HG03095 (cell line): ENCODE measurements around the gene TYW1.
"Not testable (repeated sequence)": the region's sequence is repeated elsewhere in the genome, so short reads cannot be mapped to it uniquely, and the experiment has no call there.

Experiments used
- ATAC-seq: cut with Tn5 transposase; IDR thresholded peaks from one replicate; pipeline ENCODE4 v1.9.1; 2021; ENCODE audit warnings: moderate library complexity; ENCODE audit not compliant: unreplicated experiment

The TYW1 gene, protein sequence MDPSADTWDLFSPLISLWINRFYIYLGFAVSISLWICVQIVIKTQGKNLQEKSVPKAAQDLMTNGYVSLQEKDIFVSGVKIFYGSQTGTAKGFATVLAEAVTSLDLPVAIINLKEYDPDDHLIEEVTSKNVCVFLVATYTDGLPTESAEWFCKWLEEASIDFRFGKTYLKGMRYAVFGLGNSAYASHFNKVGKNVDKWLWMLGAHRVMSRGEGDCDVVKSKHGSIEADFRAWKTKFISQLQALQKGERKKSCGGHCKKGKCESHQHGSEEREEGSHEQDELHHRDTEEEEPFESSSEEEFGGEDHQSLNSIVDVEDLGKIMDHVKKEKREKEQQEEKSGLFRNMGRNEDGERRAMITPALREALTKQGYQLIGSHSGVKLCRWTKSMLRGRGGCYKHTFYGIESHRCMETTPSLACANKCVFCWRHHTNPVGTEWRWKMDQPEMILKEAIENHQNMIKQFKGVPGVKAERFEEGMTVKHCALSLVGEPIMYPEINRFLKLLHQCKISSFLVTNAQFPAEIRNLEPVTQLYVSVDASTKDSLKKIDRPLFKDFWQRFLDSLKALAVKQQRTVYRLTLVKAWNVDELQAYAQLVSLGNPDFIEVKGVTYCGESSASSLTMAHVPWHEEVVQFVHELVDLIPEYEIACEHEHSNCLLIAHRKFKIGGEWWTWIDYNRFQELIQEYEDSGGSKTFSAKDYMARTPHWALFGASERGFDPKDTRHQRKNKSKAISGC

DNA sequence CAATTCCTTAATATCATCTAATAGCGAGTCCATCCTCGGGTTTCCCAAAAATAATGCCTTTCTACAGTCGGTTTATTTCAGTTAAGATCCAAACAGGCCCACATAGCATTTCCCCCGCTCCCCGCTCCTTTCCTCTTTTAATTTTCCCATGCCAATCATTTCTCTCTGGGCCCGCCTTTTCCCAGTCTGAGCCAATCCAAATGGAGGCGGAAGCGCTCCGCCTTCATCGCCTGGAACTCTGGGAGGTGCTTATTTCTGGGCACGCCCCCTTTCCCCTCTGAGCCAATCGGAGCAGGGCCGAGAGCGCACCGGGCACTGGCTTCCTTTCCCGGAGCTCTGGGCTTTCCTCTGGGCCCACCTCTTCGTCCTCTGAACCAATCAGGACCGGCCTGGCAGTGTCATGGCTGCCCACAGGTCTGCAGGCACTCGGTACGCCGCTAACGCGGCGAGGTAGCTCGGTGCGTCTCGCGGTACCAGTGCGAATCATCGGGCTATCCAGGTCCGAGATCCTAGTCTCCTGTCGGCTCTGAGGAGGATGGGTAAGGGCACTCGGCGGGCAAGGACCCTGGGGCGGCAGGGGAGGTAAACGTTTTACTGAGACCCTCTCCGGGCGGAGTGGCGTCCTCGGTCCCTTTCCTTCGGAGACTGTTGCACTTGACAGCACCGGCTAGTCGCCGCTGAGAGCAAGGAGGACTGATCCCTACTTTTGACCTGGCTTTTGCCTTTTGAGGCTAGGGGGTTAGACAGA, at the start of gene TYW1:
TYW1 (plus strand) TSS at position 390 of the 748 bp plus-strand sequence; CDS start at position 536, 146 bp downstream.
- peak; percentile 88 for ATAC-seq

DNA sequence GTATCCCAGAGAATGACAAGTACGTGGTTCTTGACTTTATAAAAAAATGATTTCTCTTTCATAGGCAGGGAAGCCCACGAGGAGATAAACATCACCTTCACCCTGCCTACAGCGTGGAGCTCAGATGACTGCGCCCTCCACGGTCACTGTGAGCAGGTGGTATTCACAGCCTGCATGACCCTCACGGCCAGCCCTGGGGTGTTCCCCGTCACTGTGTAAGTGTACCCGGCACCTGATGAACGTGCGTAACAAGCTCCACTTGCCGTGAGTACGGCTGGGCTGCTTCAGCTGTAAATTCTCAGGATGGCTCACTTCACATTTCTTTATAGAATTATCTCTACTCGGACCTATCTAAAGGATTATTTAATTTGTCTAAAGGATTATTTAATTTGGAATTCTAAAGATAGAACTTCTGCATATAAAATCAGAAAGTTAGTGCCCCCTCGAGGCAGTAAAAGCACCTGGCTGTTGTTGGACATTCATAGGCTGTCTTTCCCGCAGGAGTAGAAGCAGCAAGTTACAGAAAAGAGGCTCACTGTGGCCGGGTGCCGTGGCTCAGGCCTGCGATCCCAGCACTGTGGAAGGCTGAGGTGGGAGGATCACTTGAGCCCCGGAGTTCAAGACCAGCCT, 48.0 kb upstream of the TYW1 start:
- no peak for ATAC-seq

DNA sequence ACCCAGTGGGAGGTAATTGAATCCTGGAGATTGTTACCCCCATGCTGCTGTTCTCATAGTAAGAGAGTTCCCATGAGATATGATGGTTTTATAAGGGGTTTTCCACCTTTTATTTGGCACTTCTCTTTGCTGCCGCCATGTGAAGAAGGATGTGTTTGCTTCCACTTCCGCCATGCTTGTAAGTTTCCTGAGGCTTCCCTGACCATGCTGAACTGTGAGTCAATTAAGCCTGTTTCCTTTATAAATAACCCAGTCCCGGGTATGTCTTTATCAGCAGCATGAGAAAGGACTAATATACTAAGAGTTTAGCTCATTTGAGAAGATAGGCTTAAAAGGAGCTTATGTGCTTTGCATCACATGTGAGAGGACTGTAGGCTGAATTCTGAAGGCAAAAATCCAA, 46.3 kb upstream of the TYW1 start:
- no peak for ATAC-seq

GRCh38 chr7:66950763-66951162, 45.9 kb upstream of the TYW1 start:
- no peak for ATAC-seq

DNA sequence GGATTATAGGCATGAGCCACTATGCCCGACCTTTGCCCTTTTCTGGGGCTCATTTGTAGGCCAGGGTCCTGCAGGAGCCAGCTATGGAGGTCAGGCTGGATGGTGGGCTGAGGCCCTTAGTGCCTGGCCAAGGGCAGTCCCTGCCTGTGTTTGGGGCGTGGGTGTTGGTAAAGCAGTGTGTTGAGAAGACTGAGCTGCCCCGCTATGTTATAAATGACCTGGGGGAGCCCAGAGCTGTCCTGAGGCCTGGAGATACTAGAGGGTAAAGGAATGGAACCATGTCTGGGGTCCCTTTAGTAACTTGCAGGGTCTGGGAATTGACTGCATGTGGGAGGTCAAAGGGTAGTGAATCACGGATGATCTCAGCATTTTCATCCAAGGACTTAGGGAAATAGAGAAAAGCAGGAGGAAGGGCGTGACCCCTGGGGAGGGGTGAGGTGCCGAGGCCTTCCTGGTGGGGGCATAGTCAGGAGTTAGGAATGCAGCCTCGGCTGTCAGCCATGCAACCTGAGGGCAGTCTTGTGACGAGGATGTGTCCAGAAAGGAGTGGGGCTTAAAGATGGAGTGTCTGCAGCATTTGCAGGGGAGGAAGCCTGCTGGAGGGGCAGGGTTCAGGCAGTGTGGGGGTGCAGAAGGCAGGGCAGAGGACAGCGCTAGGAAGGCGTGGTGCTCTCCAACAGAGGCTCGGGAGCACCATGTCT, 44.1 kb upstream of the TYW1 start:
- no peak for ATAC-seq

GRCh38 chr7:66953044-66953427, 43.6 kb upstream of the TYW1 start:
- ATAC-seq = no peak

- no peak for ATAC-seq
Observed at GRCh38 chr7:66957595-66958290, 38.9 kb upstream of the TYW1 start.

- ATAC-seq = no peak
Observed at GRCh38 chr7:66958538-66959350, 37.9 kb upstream of the TYW1 start.

GRCh38 chr7:66960192-66960591, 36.4 kb upstream of the TYW1 start:
- no peak for ATAC-seq

GRCh38 chr7:66961096-66961495, 35.5 kb upstream of the TYW1 start:
- ATAC-seq = no peak

- ATAC-seq = no peak
Observed at GRCh38 chr7:66964411-66964810, 32.2 kb upstream of the TYW1 start.

GRCh38 chr7:66967029-66967428, 29.6 kb upstream of the TYW1 start:
- ATAC-seq = no peak

GRCh38 chr7:66969001-66969400, 27.6 kb upstream of the TYW1 start:
- not testable (repeated sequence) for ATAC-seq

DNA sequence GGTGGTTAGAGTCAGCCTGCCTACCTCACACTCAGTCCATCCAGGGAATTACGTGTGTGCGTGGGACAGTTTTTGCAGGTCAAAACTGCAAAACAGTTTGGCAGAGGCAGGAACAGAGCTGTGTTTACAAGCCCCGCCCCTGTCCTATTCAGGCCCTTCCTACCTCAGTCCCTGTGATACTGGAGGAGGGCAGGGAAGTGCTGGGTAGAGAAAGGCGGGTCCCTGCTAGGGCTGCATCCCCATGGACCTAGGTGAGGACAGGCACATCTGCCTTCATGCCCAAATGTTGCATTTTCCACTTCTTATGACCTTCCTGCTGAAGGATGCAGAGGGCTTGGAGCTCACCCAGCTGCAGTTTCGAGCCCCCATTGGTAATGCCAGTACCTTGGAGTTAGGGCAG, 26.3 kb upstream of the TYW1 start:
- no peak for ATAC-seq

- no peak for ATAC-seq
Observed at GRCh38 chr7:66974986-66975590, 21.5 kb upstream of the TYW1 start.

DNA sequence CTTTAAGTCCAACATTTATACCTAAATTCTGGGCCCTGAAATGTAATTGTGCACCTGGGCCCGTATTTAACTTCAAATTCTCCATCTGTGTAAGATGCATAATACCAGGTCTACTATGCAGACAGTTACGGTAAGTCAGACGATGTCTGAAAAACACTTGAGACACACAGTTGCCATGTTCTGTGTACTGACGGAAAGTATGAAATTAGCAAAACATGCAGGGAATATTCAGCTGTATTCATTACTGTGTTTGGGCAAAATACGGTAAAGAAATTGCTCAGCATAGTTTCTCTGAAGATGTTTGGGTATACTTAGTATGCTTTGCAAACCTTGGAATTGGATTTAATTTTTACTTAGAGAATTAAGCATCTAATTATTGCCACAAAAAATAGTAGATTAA, 18.3 kb upstream of the TYW1 start:
- ATAC-seq = not testable (repeated sequence)

DNA sequence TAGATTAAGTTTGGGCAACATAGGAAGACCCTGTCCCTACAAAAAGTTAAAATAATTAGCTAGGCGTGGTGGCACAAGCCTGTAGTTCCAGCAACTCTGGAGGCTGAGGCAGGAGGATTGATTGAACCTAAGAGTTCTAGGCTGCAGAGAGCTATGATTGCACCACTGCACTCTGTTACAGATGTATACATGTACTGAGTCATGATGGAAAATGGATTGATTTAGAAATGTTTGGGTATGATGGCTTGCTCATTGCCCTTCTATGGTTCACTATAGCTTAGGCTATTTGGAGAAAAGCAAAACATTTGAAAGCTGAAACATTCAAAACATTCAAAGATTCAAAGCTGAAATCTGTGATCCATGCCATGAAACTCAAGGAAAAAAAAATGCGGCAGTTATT, 17.6 kb upstream of the TYW1 start:
- not testable (repeated sequence) for ATAC-seq

DNA sequence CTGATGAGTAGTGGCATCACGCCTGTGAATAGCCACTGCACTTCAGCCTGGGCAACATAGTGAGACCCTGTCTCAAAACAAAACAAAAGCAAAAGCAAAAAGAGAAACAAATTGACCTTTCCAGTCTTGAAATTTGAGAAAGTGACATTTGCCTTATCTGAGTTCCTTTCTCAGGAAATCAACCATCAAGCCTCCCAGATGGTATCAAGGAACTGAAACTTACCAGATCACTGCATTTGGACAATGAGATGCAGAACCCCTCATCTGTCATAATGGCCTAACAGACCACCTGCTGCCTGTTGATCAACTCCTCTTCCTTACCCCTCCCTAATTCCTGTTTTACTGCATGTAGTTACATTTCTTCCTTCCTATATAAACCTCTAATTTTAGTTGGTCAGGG, 16.3 kb upstream of the TYW1 start:
- not testable (repeated sequence) for ATAC-seq

DNA sequence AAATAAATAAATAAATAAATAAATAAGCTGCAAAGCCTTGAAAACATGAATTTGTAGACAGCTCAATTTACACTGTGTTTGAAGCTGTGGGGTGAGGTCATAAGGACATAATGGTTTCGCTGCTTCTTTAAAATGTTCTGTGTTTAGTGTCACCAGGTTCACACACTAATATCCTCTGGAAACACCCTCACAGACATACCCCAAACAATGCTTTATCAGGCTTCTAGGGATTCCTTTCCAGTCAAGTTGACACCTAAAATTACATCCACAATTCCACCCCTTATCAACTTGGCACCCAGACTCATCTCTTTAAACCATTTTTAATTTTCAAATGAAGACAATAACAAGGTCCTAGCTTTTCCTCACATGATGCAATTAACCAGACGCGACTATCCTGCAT, 7.1 kb upstream of the TYW1 start:
- not testable (repeated sequence) for ATAC-seq
